ENCODE results near the gene ZBTB16.

Gene ZBTB16

DNA sequence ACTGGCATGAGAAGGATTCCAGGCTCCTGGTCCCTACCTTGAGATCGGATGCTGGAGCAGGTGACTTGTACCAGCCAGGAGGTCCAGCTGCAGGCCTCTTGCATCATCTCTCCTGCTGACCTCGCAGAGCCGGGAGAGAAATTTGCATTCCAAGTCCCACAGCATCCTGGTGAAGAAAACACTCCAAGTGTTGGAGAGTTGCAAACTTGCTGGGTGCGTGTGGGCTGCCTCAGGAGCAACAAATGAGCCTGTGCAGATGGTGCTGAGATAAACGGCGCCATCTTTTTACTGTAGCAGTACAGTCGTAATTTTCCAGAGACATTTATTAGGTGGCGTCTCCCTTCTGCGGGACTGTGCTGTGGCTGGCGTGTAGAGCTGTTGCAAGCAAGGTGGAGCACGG is 32.1 kb upstream of the ZBTB16 start:
- Histone ChIP-seq H4K20me1 (ENCODE audit: insufficient read depth, low read length) (no peaks in the 10 kb centered on the region), H3K27ac (ENCODE audit: low read length) (no peak overlapping the region), H3K4me3 (ENCODE audit: low read depth in 1 of 2, low read length in 2 of 2) (no peak overlapping the region), H3K27me3 (ENCODE audit: insufficient read depth, low read length, poor library complexity) (peaks cover 6% of the 10 kb centered on the region), H3K9ac (ENCODE audit: low read depth, low read length) (no peak overlapping the region), H3K79me2 (ENCODE audit: insufficient read depth, low read length) (no peaks in the 10 kb centered on the region), H2AFZ (ENCODE audit: low read depth, low read length) (no peak overlapping the region), H3K4me1 (ENCODE audit: insufficient read depth, low read length) (no peaks in the 10 kb centered on the region), H3K4me2 (ENCODE audit: insufficient read depth, low read length) (no peak overlapping the region), H3K36me3 (ENCODE audit: insufficient read depth, low read length) (no peaks in the 10 kb centered on the region), H3K9me3 (ENCODE audit: insufficient read depth, low read length, severe bottlenecking) (no peaks in the 10 kb centered on the region)
- TF ChIP-seq, protein P1, sequence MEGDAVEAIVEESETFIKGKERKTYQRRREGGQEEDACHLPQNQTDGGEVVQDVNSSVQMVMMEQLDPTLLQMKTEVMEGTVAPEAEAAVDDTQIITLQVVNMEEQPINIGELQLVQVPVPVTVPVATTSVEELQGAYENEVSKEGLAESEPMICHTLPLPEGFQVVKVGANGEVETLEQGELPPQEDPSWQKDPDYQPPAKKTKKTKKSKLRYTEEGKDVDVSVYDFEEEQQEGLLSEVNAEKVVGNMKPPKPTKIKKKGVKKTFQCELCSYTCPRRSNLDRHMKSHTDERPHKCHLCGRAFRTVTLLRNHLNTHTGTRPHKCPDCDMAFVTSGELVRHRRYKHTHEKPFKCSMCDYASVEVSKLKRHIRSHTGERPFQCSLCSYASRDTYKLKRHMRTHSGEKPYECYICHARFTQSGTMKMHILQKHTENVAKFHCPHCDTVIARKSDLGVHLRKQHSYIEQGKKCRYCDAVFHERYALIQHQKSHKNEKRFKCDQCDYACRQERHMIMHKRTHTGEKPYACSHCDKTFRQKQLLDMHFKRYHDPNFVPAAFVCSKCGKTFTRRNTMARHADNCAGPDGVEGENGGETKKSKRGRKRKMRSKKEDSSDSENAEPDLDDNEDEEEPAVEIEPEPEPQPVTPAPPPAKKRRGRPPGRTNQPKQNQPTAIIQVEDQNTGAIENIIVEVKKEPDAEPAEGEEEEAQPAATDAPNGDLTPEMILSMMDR (IDR thresholded peaks at IDR 0.05; ENCODE audit: borderline replicate concordance, extremely low read depth, low read length, poor library complexity, severe bottlenecking): no peak
- no peak for TF ChIP-seq EZH2 (IDR thresholded peaks at IDR 0.05; ENCODE audit: borderline replicate concordance, low read depth, low read length, severe bottlenecking)
- no peak for ATAC-seq (ENCODE audit: insufficient read depth, low read depth)
- no peak for DNase-seq

DNA sequence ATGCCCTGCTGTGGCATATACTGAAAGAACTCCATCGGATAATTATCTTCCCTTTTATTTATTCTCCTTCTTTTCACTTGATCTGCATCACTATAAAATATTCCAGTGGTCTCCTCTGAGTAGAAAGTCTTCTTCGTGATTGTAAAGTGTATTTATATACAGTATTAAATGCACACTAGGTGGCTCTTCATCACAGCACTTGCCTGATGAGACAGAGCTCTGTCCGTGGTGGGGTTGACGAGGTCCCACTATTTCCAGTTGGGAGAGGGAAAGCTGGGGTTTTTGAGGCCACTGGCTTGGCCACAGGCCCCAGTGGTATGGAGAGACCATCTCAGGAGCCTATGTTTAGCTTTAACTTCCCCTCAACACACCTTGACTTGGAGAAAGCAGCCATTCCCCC is 31.6 kb upstream of the ZBTB16 start:
- Histone ChIP-seq H4K20me1 (ENCODE audit: insufficient read depth, low read length) (no peaks in the 10 kb centered on the region), H3K4me1 (ENCODE audit: insufficient read depth, low read length) (no peaks in the 10 kb centered on the region), H3K27ac (ENCODE audit: low read length) (no peak overlapping the region), H3K27me3 (ENCODE audit: insufficient read depth, low read length, poor library complexity) (peaks cover 6% of the 10 kb centered on the region), H2AFZ (ENCODE audit: low read depth, low read length) (no peak overlapping the region), H3K79me2 (ENCODE audit: insufficient read depth, low read length) (no peaks in the 10 kb centered on the region), H3K9ac (ENCODE audit: low read depth, low read length) (no peak overlapping the region), H3K4me2 (ENCODE audit: insufficient read depth, low read length) (no peak overlapping the region), H3K36me3 (ENCODE audit: insufficient read depth, low read length) (no peaks in the 10 kb centered on the region), H3K4me3 (ENCODE audit: low read depth in 1 of 2, low read length in 2 of 2) (no peak overlapping the region), H3K9me3 (ENCODE audit: insufficient read depth, low read length, severe bottlenecking) (no peaks in the 10 kb centered on the region)
- ATAC-seq (ENCODE audit: insufficient read depth, low read depth): no peak
- no peak for DNase-seq
- TF ChIP-seq, protein P1 (IDR thresholded peaks at IDR 0.05; ENCODE audit: borderline replicate concordance, extremely low read depth, low read length, poor library complexity, severe bottlenecking): no peak
- TF ChIP-seq EZH2 (IDR thresholded peaks at IDR 0.05; ENCODE audit: borderline replicate concordance, low read depth, low read length, severe bottlenecking): no peak

DNA sequence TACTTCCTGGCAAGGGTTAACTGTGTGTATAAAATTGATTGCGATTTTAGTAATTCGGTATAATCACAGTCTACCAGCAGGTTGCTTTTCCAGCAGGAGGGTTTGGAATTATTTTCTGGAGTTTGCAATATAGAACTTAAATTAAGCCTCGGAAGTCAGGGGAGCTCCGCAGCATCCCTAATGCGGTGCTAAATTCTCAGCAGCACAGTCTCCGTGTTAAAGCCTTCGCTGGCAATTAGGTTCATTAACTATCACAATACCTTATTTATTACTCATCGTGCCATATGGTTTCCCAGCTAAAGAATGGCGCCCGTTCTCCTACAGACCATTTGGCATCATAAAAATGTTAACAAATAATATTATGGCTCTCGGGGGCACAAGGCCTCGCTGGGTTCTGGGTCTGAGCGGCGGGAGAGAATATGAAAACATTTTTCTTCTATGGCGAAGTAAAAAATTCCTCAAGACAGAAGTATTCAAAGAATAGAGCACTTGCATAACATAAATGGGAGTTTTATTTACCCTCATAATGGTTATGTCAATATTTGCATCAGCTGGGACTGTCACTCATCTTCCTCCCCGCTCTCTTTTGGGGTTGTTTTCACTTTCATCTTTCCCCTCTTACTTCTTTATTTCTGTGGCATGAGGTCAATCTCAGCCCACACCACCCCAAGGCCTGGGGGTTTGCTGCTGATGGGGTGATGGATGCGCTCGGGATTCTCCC is 28.1 kb upstream of the ZBTB16 start:
- H2AFZ ChIP-seq (ENCODE audit: low read depth, low read length): no peak overlapping the region
- ATAC-seq (ENCODE audit: insufficient read depth, low read depth): no peak
- no peaks in the 10 kb centered on the region for H3K36me3 ChIP-seq (ENCODE audit: insufficient read depth, low read length)
- H3K9ac ChIP-seq (ENCODE audit: low read depth, low read length): no peak overlapping the region
- H3K4me3 ChIP-seq (ENCODE audit: low read depth in 1 of 2, low read length in 2 of 2): no peak overlapping the region
- no peak for TF ChIP-seq EZH2 (IDR thresholded peaks at IDR 0.05; ENCODE audit: borderline replicate concordance, low read depth, low read length, severe bottlenecking)
- TF ChIP-seq, protein P1 (IDR thresholded peaks at IDR 0.05; ENCODE audit: borderline replicate concordance, extremely low read depth, low read length, poor library complexity, severe bottlenecking): no peak
- no peaks in the 10 kb centered on the region for H3K9me3 ChIP-seq (ENCODE audit: insufficient read depth, low read length, severe bottlenecking)
- no peak for DNase-seq
- H3K4me1 ChIP-seq (ENCODE audit: insufficient read depth, low read length): no peaks in the 10 kb centered on the region
- no peaks in the 10 kb centered on the region for H3K27me3 ChIP-seq (ENCODE audit: insufficient read depth, low read length, poor library complexity)
- no peak overlapping the region for H3K4me2 ChIP-seq (ENCODE audit: insufficient read depth, low read length)
- H3K79me2 ChIP-seq (ENCODE audit: insufficient read depth, low read length): no peaks in the 10 kb centered on the region
- no peaks in the 10 kb centered on the region for H4K20me1 ChIP-seq (ENCODE audit: insufficient read depth, low read length)
- no peak overlapping the region for H3K27ac ChIP-seq (ENCODE audit: low read length)

All from DND-41 (cell line).